Measurements from ENCODE around the gene TRIM27. TPM values are rescaled to one million over a fixed set of nuclear protein-coding genes. Genes with fewer than 3 reads are reported as not detected.

Gene TRIM27
- total RNA-seq, 4 donors from 2014 or later, result 36.0 to 55.1 (median 37.4) TPM

DNA sequence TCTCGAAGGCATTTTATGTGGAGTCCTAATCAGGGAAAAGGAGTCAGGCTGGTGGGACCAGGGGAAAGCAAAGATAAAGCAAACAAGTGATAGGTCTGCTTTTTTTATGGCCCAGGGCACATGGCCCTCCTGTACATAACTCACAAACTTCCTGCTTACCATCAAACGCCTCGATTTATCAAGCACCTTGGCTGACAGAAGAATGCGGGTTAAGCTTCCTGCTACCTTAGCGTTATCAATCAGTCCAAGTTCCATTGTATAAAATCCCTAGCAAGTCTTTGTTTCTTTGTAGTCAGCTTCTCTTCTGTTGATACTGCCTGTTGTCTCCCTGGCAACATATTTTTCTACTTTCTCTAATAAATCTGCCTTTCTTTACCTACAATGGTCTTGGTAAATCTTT lies 4.1 kb upstream of the TRIM27 start:
- Histone ChIP-seq H3K9me3 (no peaks in the 10 kb centered on the region), H3K36me3 (no peaks in the 10 kb centered on the region), H3K27me3 (peaks cover 24% of the 10 kb centered on the region), H3K4me3 (no peak overlapping the region), H3K4me1 (no peaks in the 10 kb centered on the region), H3K27ac (no peak overlapping the region)
- 60 to 90% methylated on average over 5 of the region's 5 CpGs for WGBS, 2 donors (ENCODE audit: low coverage in 1 of 2)
- TF ChIP-seq EP300 (IDR thresholded peaks at IDR 0.05) (no peak), POLR2A (IDR thresholded peaks at IDR 0.05) (no peak), POLR2AphosphoS5 (IDR thresholded peaks at IDR 0.05) (no peak)
- TF ChIP-seq, protein P1, sequence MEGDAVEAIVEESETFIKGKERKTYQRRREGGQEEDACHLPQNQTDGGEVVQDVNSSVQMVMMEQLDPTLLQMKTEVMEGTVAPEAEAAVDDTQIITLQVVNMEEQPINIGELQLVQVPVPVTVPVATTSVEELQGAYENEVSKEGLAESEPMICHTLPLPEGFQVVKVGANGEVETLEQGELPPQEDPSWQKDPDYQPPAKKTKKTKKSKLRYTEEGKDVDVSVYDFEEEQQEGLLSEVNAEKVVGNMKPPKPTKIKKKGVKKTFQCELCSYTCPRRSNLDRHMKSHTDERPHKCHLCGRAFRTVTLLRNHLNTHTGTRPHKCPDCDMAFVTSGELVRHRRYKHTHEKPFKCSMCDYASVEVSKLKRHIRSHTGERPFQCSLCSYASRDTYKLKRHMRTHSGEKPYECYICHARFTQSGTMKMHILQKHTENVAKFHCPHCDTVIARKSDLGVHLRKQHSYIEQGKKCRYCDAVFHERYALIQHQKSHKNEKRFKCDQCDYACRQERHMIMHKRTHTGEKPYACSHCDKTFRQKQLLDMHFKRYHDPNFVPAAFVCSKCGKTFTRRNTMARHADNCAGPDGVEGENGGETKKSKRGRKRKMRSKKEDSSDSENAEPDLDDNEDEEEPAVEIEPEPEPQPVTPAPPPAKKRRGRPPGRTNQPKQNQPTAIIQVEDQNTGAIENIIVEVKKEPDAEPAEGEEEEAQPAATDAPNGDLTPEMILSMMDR (IDR thresholded peaks at IDR 0.05), result no peak
- no peak for ATAC-seq

DNA sequence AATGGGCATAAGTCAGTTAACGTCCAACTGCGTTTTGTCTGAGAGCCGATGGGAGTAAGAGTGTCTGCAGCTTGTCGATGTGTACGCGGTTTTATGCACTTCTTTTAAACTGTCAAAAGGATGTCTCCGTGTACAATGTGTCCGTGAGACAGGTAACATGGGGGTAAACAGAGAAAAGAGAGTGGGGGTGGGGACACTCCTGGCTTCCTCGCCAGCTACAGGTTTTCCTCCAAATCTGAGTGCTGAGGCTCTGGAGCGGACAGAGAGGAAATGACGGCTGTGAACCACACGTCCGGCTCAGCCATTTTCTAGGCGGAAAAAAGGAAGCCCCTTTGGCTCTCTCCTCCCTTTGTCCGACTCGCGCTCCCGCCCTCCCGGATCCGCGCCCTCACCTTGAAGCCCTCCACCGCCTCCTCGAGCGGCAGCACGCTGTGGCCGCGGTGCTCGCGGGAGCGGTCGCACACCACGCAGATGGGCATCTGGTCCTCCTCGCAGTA lies 916 bp downstream of the TRIM27 start:
- H3K27ac ChIP-seq, result peak overlapping the region; percentile 83 to 98 (median 97)
- peak overlapping the region; percentile 55 to 97 for H3K4me3 ChIP-seq
- ATAC-seq, result peak; percentile 21
- no peaks in the 10 kb centered on the region for H3K27me3 ChIP-seq
- H3K9me3 ChIP-seq, result no peaks in the 10 kb centered on the region
- peaks cover 0 to 41% of the 10 kb centered on the region in 2 donors for H3K36me3 ChIP-seq
- peak in 1 of 2 donors; percentile 16 for TF ChIP-seq POLR2A (IDR thresholded peaks at IDR 0.05)
- TF ChIP-seq, protein P1 (IDR thresholded peaks at IDR 0.05), result no peak
- peaks cover 0 to 28% (median 10%) of the 10 kb centered on the region in 3 donors for H3K4me1 ChIP-seq
- 1 to 2% methylated on average over 12 to 13 of the region's 33 CpGs for WGBS, 2 donors (ENCODE audit: low coverage in 1 of 2)

DNA sequence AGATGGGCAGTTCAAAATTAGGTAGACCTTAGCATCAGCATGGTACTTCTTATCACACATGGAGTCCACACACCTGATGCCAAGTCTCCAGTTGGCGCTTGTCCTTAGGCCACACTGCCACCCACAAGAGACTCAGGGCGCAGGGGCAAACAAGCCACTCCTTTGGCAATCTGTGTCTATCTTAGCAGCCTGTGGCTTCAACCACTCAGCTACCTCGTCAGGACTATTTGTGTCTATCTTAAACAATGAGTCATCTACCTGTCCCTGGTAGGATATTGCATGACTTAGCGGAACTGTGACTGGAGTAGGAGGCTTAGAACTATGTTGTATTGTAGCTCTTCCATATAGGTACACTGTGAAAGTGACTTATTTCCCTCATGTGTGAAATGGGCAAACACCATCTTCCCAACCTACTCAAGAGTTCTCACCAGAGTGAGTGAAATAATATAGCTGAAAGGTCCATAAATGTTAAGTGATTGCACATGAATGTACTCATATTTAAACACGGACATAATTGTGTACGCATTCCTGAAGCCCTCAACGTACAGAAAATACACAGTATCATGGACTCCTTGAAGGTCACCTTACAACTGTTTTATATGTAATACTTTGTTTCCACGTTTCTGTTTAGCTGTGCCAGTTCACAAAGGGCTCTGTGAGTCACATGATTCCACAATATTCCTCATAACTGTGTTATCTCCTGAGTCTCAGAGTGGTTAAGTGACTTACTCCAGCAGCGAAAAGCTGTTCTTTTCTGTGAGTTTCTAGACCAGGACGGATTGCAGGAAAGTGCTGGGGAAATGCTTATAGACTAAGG lies 1.6 kb downstream of the TRIM27 start:
- Histone ChIP-seq H3K9me3 (no peaks in the 10 kb centered on the region), H3K4me1 (peaks cover 0 to 28% (median 10%) of the 10 kb centered on the region in 3 donors), H3K27ac (peak overlapping the region; percentile 83 to 98 (median 97)), H3K36me3 (peaks cover 0 to 47% of the 10 kb centered on the region in 2 donors), H3K27me3 (no peaks in the 10 kb centered on the region), H3K4me3 (peak overlapping the region; percentile 55 to 97)
- TF ChIP-seq EP300 (IDR thresholded peaks at IDR 0.05) (no peak), POLR2A (IDR thresholded peaks at IDR 0.05) (no peak), POLR2AphosphoS5 (IDR thresholded peaks at IDR 0.05) (no peak)
- ATAC-seq, result no peak
- WGBS, 2 donors (ENCODE audit: low coverage in 1 of 2), result 20 to 40% methylated on average over 5 to 7 of the region's 10 CpGs

DNA sequence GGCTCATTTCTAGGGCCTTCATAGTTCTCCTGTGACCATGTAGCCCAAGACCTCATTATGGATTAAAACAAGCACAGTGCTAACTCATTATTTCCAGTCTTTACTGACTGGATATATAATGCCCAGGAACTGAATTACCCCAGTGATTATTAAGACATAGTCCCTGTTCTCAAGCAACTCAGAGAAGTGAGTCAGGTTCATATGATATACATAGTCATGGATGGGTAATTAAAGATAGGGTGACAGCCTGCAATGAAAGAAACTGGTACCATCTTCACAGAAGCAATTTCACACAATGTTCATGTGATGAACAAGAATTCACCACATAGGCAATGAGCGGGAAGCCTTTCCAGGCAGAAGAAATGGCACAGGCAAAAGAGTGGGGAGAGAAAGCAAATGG lies 3.5 kb downstream of the TRIM27 start:
- Histone ChIP-seq H3K4me1 (peaks cover 0 to 28% (median 10%) of the 10 kb centered on the region in 3 donors), H3K36me3 (peaks cover 0 to 66% of the 10 kb centered on the region in 2 donors), H3K4me3 (no peak overlapping the region), H3K9me3 (no peaks in the 10 kb centered on the region), H3K27ac (no peak overlapping the region), H3K27me3 (no peaks in the 10 kb centered on the region)
- 100% methylated on average over 1 of the region's 1 CpG for WGBS, 2 donors (ENCODE audit: low coverage in 1 of 2)
- no peak for TF ChIP-seq EP300 (IDR thresholded peaks at IDR 0.05)
- no peak for TF ChIP-seq POLR2AphosphoS5 (IDR thresholded peaks at IDR 0.05)
- TF ChIP-seq, protein P1 (IDR thresholded peaks at IDR 0.05), result no peak
- TF ChIP-seq POLR2A (IDR thresholded peaks at IDR 0.05), result no peak
- no peak for ATAC-seq

DNA sequence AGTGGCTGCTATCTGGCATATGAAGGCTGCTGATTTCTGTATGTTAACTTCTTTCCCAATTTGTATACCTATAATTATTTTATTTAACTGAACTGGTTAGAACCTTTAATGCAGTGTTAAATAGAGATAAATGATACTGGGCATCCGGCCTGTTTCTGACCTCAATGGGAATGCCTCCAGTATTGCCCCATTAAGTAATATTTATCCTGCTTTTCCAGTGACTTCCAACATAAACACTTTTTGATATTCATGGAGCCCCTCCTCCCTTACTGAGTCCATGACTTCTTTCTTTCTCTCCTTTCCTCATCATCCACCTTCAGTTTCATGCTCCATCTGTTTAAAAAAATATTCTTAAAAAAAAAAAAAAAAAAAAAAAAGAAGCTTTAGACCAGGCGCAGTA lies 8.8 kb downstream of the TRIM27 start:
- Histone ChIP-seq H3K27me3 (no peaks in the 10 kb centered on the region), H3K4me1 (peaks cover 0 to under 1% (median 0%) of the 10 kb centered on the region in 3 donors), H3K27ac (no peak overlapping the region), H3K9me3 (no peaks in the 10 kb centered on the region), H3K4me3 (no peak overlapping the region), H3K36me3 (peaks cover 3 to 100% of the 10 kb centered on the region in 2 donors)
- no peak for ATAC-seq
- no peak for TF ChIP-seq POLR2A (IDR thresholded peaks at IDR 0.05)
- TF ChIP-seq POLR2AphosphoS5 (IDR thresholded peaks at IDR 0.05), result no peak
- TF ChIP-seq, protein P1 (IDR thresholded peaks at IDR 0.05), result no peak
- WGBS, 2 donors (ENCODE audit: low coverage in 1 of 2), result 60 to 68% methylated on average over 1 to 2 of the region's 2 CpGs
